ENCODE data around the gene LRFN4.

Gene LRFN4

DNA sequence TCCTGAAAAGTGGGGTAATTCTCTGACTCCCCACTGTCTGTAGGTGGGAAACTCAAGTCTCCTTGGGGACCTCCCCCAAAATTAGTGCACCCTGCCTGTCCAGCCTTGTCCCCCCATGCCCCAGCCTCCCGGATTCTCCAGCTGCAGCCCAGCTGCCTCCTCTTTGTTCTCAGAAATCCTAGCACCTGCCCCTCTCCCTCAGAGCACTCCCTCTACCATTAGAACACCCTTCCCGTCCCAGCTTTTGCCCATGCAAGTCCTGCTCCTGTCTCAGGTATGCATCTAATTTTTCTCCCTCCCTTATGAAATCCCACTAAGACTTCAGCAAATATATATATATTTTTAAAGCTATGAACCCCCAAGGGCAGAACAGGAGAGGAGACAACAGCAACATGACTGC, 37.3 kb downstream of the LRFN4 start:
- Histone ChIP-seq H3K9ac (ENCODE audit: low read length) (no peak overlapping the region), H3K27ac (ENCODE audit: low read length) (no peak overlapping the region), H2AFZ (ENCODE audit: low read length) (no peak overlapping the region), H3K27me3 (replicated peaks; ENCODE audit: insufficient read depth, low read length) (peaks cover 32% of the 10 kb centered on the region), H3K36me3 (replicated peaks; ENCODE audit: insufficient read depth, low read length) (no peaks in the 10 kb centered on the region), H3K9me3 (replicated peaks; ENCODE audit: insufficient read depth, low read length) (no peaks in the 10 kb centered on the region), H3K9me2 (replicated peaks; ENCODE audit: insufficient read depth, low read length) (no peaks in the 10 kb centered on the region), H3K4me2 (ENCODE audit: low read depth, low read length) (no peak overlapping the region), H4K20me1 (ENCODE audit: insufficient read depth, low read length) (no peaks in the 10 kb centered on the region), H3K4me1 (ENCODE audit: low read length) (no peaks in the 10 kb centered on the region), H3F3A (ENCODE audit: insufficient read depth, low read length) (no peaks in the 10 kb centered on the region), H3K79me2 (ENCODE audit: low read length) (no peaks in the 10 kb centered on the region), H3K4me3 (ENCODE audit: low read length) (no peak overlapping the region)
- no peak for DNase-seq
- TF ChIP-seq EZH2phosphoT487 (IDR thresholded peaks at IDR 0.05; ENCODE audit: low read length) = no peak
- TF ChIP-seq EZH2 (optimal IDR thresholded peaks at IDR 0.05; ENCODE audit: low read depth, low read length) = no peak
- TF ChIP-seq CTCF (IDR thresholded peaks at IDR 0.05; ENCODE audit: low read length) = no peak

DNA sequence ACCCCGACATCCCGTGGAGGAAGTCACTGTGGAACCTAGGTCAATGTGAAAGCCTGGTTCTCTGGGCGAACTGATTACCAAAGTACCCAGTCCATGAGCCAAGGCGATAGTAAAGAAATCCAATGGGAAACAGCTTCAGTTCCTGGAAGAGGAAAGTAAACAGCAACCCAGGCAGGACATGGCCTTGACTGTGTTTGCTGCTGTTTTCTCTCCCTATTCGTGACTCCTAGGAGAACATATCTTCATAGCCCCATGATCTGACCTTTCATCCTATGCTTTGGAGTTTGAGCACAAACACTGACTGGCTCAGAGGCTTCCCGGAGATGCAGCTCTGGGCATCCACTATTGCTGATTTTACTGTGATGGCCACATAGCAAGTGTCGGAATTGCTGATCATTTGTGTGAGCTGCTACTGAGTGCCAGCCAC, 45.1 kb downstream of the LRFN4 start:
- Histone ChIP-seq H3K36me3 (replicated peaks; ENCODE audit: insufficient read depth, low read length) (no peaks in the 10 kb centered on the region), H3K4me1 (ENCODE audit: low read length) (peaks cover 5% of the 10 kb centered on the region), H3K27ac (ENCODE audit: low read length) (no peak overlapping the region), H3K79me2 (ENCODE audit: low read length) (no peaks in the 10 kb centered on the region), H3K9me2 (replicated peaks; ENCODE audit: insufficient read depth, low read length) (no peaks in the 10 kb centered on the region), H3K9ac (ENCODE audit: low read length) (no peak overlapping the region), H4K20me1 (ENCODE audit: insufficient read depth, low read length) (no peaks in the 10 kb centered on the region), H3F3A (ENCODE audit: insufficient read depth, low read length) (no peaks in the 10 kb centered on the region), H3K4me2 (ENCODE audit: low read depth, low read length) (no peak overlapping the region), H2AFZ (ENCODE audit: low read length) (no peak overlapping the region), H3K27me3 (replicated peaks; ENCODE audit: insufficient read depth, low read length) (peaks cover 27% of the 10 kb centered on the region; the same call in 1 of the 2 replicates), H3K9me3 (replicated peaks; ENCODE audit: insufficient read depth, low read length) (no peaks in the 10 kb centered on the region), H3K4me3 (ENCODE audit: low read length) (no peak overlapping the region)
- DNase-seq = no peak
- TF ChIP-seq EZH2phosphoT487 (IDR thresholded peaks at IDR 0.05; ENCODE audit: low read length) (no peak), CTCF (IDR thresholded peaks at IDR 0.05; ENCODE audit: low read length) (no peak), EZH2 (optimal IDR thresholded peaks at IDR 0.05; ENCODE audit: low read depth, low read length) (no peak)

DNA sequence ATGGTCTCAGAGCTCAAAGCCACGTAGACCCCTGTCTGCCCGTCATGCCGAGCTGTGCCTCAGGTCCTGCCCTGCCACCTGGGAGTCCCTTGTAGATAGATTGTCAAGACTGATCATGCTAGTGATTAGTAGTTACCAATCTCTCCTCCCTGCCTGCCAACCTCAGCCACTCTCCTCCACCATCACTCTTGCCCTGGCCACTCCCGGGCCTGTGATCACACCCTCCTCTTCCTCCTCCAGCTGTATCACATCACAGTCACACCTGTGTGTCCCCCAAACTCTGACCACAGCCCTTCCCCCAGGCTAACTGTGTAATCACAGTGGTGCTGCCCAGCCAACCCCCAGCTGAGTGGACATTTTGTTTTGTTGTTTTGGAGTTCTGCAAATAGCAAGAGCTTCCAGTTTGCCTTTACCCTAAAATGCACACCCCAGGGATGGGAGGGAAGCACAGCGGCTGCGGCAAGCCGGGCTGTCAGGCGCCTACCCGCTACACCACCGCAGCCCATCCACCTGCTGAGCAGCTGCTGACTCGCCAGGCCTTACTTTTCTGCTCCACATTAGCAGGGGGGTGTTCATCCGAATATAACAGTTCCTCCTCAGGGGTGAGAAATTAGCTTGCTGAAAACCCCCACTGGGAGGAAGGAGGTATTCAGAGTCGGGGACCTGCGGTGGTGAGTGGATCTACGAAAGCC, 45.8 kb downstream of the LRFN4 start:
- TF ChIP-seq CTCF (IDR thresholded peaks at IDR 0.05; ENCODE audit: low read length) (no peak), EZH2 (optimal IDR thresholded peaks at IDR 0.05; ENCODE audit: low read depth, low read length) (no peak), EZH2phosphoT487 (IDR thresholded peaks at IDR 0.05; ENCODE audit: low read length) (no peak)
- H3K4me3 ChIP-seq (ENCODE audit: low read length) = no peak overlapping the region
- H3K9me2 ChIP-seq (replicated peaks; ENCODE audit: insufficient read depth, low read length) = no peaks in the 10 kb centered on the region
- H3K4me1 ChIP-seq (ENCODE audit: low read length) = peaks cover 5% of the 10 kb centered on the region
- no peaks in the 10 kb centered on the region for H3K36me3 ChIP-seq (replicated peaks; ENCODE audit: insufficient read depth, low read length)
- H3F3A ChIP-seq (ENCODE audit: insufficient read depth, low read length) = no peaks in the 10 kb centered on the region
- no peak overlapping the region for H3K27ac ChIP-seq (ENCODE audit: low read length)
- no peak overlapping the region for H2AFZ ChIP-seq (ENCODE audit: low read length)
- peaks cover 23% of the 10 kb centered on the region for H3K27me3 ChIP-seq (replicated peaks; ENCODE audit: insufficient read depth, low read length)
- no peaks in the 10 kb centered on the region for H4K20me1 ChIP-seq (ENCODE audit: insufficient read depth, low read length)
- H3K9ac ChIP-seq (ENCODE audit: low read length) = no peak overlapping the region
- no peaks in the 10 kb centered on the region for H3K79me2 ChIP-seq (ENCODE audit: low read length)
- H3K4me2 ChIP-seq (ENCODE audit: low read depth, low read length) = no peak overlapping the region
- H3K9me3 ChIP-seq (replicated peaks; ENCODE audit: insufficient read depth, low read length) = no peaks in the 10 kb centered on the region
- no peak for DNase-seq
